DOHH2 (cell line): ENCODE measurements around the gene ATP2A3.

Experiments
- H3F3A ChIP-seq: fragments of 200-600 bp; sonication (generic), shearing (Covaris generic); 2 replicates; pipeline ENCODE4 v1.6.0; 2016; ENCODE audit warnings: antibody characterized with exemption, mild to moderate bottlenecking; ENCODE audit not compliant: control insufficient read depth, insufficient read depth
- H3K27ac ChIP-seq: fragments of 200-600 bp; sonication (generic); 2 replicates; pipeline ENCODE4 v1.5.1; 2014; ENCODE audit warnings: low read depth, mild to moderate bottlenecking, low read length, moderate library complexity
- H3K27me3 ChIP-seq: fragments of 200-600 bp; sonication (generic); 2 replicates; pipeline ENCODE4 v1.6.1; 2014; ENCODE audit warnings: mild to moderate bottlenecking, low read length, mixed read lengths; ENCODE audit not compliant: control insufficient read depth
- H3K36me3 ChIP-seq: fragments of 200-600 bp; sonication (generic); 2 replicates; pipeline ENCODE4 v1.6.1; 2014; ENCODE audit warnings: mild to moderate bottlenecking, low read length, moderate library complexity, mixed read lengths; ENCODE audit not compliant: control insufficient read depth
- H3K4me1 ChIP-seq: fragments of 200-600 bp; sonication (generic); 2 replicates; pipeline ENCODE4 v1.6.1; 2014; ENCODE audit warnings: mild to moderate bottlenecking, low read length, mixed read lengths; ENCODE audit not compliant: control insufficient read depth
- H3K4me2 ChIP-seq: fragments of 200-600 bp; sonication (generic); 2 replicates; pipeline ENCODE4 v1.6.0; 2014; ENCODE audit warnings: mild to moderate bottlenecking, low read length, moderate library complexity
- H3K4me3 ChIP-seq: fragments of 200-600 bp; sonication (generic); 2 replicates; pipeline ENCODE4 v1.5.1; 2014; ENCODE audit warnings: mild to moderate bottlenecking, low read length, mixed read lengths
- H3K79me2 ChIP-seq: fragments of 200-600 bp; sonication (generic); 2 replicates; pipeline ENCODE4 v1.6.1; 2014; ENCODE audit warnings: mild to moderate bottlenecking, low read length, mixed read lengths; ENCODE audit not compliant: control insufficient read depth
- H3K9me2 ChIP-seq: fragments of 200-600 bp; sonication (generic); replicated peaks from 2 replicates; pipeline ENCODE4 v1.6.1; 2014; ENCODE audit warnings: mild to moderate bottlenecking, low read length, mixed read lengths; ENCODE audit not compliant: control insufficient read depth
- H3K9me3 ChIP-seq: fragments of 200-600 bp; sonication (generic); 2 replicates; pipeline ENCODE4 v1.6.1; 2014; ENCODE audit warnings: antibody characterized with exemption, low read length, mixed read lengths; ENCODE audit not compliant: control insufficient read depth, insufficient read depth
- H4K20me1 ChIP-seq: fragments of 200-600 bp; sonication (generic); 2 replicates; pipeline ENCODE4 v1.6.0; 2014; ENCODE audit warnings: low read depth, mild to moderate bottlenecking, antibody characterized with exemption, low read length, moderate library complexity; ENCODE audit not compliant: control insufficient read depth, insufficient read depth
- EZH2phosphoT487 ChIP-seq: fragments of 200-600 bp; sonication (generic); IDR thresholded peaks from 2 replicates; pipeline ENCODE4 v1.6.1; 2017; ENCODE audit warnings: borderline replicate concordance, mild to moderate bottlenecking, antibody characterized with exemption, low read length, moderate library complexity, mixed read lengths
- TF ChIP-seq, protein P1 (sequence below): fragments of 200-600 bp; sonication (generic); IDR thresholded peaks from one replicate; pipeline ENCODE4 v1.5.1; 2014; ENCODE audit warnings: antibody characterized with exemption, mild to moderate bottlenecking, low read depth, low read length; ENCODE audit not compliant: poor library complexity, severe bottlenecking

The ATP2A3 gene

DNA sequence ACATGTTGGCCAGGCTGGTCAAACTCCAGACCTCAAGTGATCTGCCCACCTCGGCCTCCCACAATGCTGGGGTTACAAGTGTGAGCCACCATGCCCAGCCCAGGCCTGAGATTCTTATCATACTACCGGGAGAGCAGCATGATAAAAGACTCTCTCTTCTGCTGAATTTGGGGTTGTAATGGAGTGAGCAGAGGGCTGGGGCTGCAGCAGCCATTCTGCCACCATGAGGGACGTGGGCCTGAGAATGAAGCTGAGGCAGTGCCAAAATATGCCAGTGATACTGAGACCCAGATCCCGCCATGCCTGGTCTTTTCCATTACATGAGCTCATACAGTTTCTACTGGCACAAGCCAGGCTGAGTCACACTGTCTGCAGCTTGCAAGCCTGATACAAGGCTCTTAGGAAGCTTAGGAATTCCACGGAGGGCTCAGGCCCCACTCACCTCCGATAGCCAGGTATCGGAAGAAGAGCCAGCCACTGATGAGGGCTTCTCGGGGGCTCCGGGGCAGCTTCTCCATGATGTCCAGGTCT lies 28.3 kb downstream of the ATP2A3 start:
- H3K36me3 ChIP-seq, result peaks cover 89% of the 10 kb centered on the region
- H3K27me3 ChIP-seq, result no peaks in the 10 kb centered on the region
- no peak for TF ChIP-seq EZH2phosphoT487
- TF ChIP-seq, protein P1, sequence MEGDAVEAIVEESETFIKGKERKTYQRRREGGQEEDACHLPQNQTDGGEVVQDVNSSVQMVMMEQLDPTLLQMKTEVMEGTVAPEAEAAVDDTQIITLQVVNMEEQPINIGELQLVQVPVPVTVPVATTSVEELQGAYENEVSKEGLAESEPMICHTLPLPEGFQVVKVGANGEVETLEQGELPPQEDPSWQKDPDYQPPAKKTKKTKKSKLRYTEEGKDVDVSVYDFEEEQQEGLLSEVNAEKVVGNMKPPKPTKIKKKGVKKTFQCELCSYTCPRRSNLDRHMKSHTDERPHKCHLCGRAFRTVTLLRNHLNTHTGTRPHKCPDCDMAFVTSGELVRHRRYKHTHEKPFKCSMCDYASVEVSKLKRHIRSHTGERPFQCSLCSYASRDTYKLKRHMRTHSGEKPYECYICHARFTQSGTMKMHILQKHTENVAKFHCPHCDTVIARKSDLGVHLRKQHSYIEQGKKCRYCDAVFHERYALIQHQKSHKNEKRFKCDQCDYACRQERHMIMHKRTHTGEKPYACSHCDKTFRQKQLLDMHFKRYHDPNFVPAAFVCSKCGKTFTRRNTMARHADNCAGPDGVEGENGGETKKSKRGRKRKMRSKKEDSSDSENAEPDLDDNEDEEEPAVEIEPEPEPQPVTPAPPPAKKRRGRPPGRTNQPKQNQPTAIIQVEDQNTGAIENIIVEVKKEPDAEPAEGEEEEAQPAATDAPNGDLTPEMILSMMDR, result no peak
- peaks cover 4% of the 10 kb centered on the region; the same call in 1 of the 2 replicates for H4K20me1 ChIP-seq
- peaks cover 1% of the 10 kb centered on the region for H3K79me2 ChIP-seq
- H3K27ac ChIP-seq, result no peak overlapping the region
- H3K9me2 ChIP-seq, result no peaks in the 10 kb centered on the region
- no peaks in the 10 kb centered on the region for H3K9me3 ChIP-seq
- H3K4me1 ChIP-seq, result no peaks in the 10 kb centered on the region
- no peak overlapping the region for H3K4me3 ChIP-seq
- no peaks in the 10 kb centered on the region for H3F3A ChIP-seq
- no peak overlapping the region for H3K4me2 ChIP-seq

DNA sequence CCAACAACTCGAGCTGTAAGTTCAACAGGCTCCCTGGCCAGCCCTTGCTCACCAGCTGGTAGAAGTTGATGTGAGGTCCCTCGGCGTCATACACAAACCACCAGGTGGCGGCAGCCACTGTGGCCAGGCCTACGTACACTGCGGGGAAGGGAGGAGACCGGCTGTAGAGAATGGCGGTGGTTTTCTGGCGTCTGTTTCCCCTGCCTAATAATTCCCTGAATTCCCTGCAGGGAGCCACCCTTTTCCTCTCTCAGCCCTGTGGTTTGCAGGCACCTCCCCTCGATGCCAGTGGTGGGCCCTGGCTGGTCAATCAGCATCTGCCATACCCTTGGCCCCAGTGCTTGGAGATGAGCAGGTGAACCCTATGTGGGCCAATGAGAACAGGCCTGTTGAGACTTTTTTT lies 29.1 kb downstream of the ATP2A3 start:
- no peak overlapping the region for H3K27ac ChIP-seq
- no peaks in the 10 kb centered on the region for H3K9me3 ChIP-seq
- no peaks in the 10 kb centered on the region for H3K4me1 ChIP-seq
- H3K4me2 ChIP-seq, result no peak overlapping the region
- H3K4me3 ChIP-seq, result no peak overlapping the region
- peaks cover 91% of the 10 kb centered on the region for H3K36me3 ChIP-seq
- H3K79me2 ChIP-seq, result no peaks in the 10 kb centered on the region; the same call in 1 of the 2 replicates
- no peaks in the 10 kb centered on the region for H3K9me2 ChIP-seq
- peaks cover 4% of the 10 kb centered on the region; the same call in 1 of the 2 replicates for H4K20me1 ChIP-seq
- H3F3A ChIP-seq, result no peaks in the 10 kb centered on the region
- TF ChIP-seq, protein P1, result peak; percentile 63
- TF ChIP-seq EZH2phosphoT487, result no peak
- H3K27me3 ChIP-seq, result no peaks in the 10 kb centered on the region

DNA sequence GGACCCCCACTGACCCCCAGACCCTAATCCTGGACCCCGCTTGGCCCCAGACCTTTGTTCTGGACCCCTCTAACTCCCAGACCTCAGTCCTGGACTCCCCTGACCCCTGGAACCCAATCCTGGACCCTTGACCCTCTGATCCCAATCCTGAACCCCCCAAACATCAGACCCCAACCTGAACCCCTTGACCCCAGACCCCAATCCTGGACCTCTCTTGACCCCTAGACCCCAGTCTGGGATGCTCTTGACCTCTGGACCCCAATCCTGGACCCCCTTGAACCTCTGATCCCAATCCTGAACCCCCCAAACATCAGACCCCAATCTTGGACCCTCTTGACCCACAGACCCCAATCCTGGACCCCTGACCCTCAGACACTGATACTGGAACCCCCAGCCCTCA lies 34.5 kb downstream of the ATP2A3 start:
- no peak overlapping the region for H3K4me2 ChIP-seq
- H3F3A ChIP-seq, result peaks cover 10% of the 10 kb centered on the region; the same call in 1 of the 2 replicates
- peaks cover 92% of the 10 kb centered on the region for H3K36me3 ChIP-seq
- no peak overlapping the region for H3K27ac ChIP-seq
- H3K9me3 ChIP-seq, result no peaks in the 10 kb centered on the region
- H3K9me2 ChIP-seq, result no peaks in the 10 kb centered on the region
- peaks cover 3% of the 10 kb centered on the region; the same call in 1 of the 2 replicates for H3K4me1 ChIP-seq
- H4K20me1 ChIP-seq, result no peaks in the 10 kb centered on the region
- TF ChIP-seq, protein P1, result no peak
- TF ChIP-seq EZH2phosphoT487, result no peak
- no peak overlapping the region for H3K4me3 ChIP-seq
- H3K79me2 ChIP-seq, result no peaks in the 10 kb centered on the region
- H3K27me3 ChIP-seq, result no peaks in the 10 kb centered on the region
